K562 (cell line): Measurements from ENCODE around the gene TMX1. TPM values are rescaled to one million over a fixed set of nuclear protein-coding genes. Genes with fewer than 3 reads are reported as not detected.

Experiments used
- ATAC-seq: fragments of 200-7000 bp; cut with Tn5 transposase; 3 replicates; pipeline ENCODE4 v1.9.1; 2020; ENCODE audit warnings: moderate library complexity
- BruUV-seq: library from RNA; stranded (reverse); fragments of 400-500 nt; replicated peaks from 2 replicates; lab custom pipeline; 2021; lab: Mats Ljungman, UMichigan
- CTCF ChIA-PET: fragments of 300-600 bp; formaldehyde crosslinking; extraction: SDS; loops from one replicate; lab custom pipeline; 2021; ENCODE audit warnings: low intra/inter-chr PET ratio; lab: Yijun Ruan, JAX
- POLR2A ChIA-PET: fragments of 300-600, 350-650 bp; sonication (Branson Sonifier 250); formaldehyde crosslinking; extraction: SDS; loops from one replicate; lab custom pipeline; 2021; ENCODE audit warnings: antibody characterized with exemption, inconsistent platforms; lab: Yijun Ruan, JAX
- DNase-seq, 4 experiments: peaks; one replicate each; pipeline versions ENCODE4 v3.0.0 to v3.0.0-alpha.2; 2011 to 2018; ENCODE audit warnings: low spot score in 3 of 4, mixed read lengths in 3 of 4; ENCODE audit errors: extremely low read depth in 1 of 4
- FAIRE-seq: peaks from 2 replicates; lab custom pipeline; 2011; peaks lifted over from hg19 to GRCh38; lab: Jason Lieb, UNC
- H2AFZ ChIP-seq: 2 replicates; pipeline ENCODE4 v1.6.0; 2011; ENCODE audit warnings: low read depth, low read length, control low read depth, inconsistent platforms
- H3K27ac ChIP-seq: fragments of 200-600 bp; 3 replicates; pipeline ENCODE4 v1.8.0; 2011; ENCODE audit warnings: low read depth, mild to moderate bottlenecking, control low read depth, inconsistent platforms, low read length, moderate library complexity, mixed read lengths; ENCODE audit errors: extremely low read depth
- H3K27me3 ChIP-seq, 2 experiments: fragments of 300-600 bp in 1 of 2; 2 replicates in 1 of 2; 3 replicates in 1 of 2; pipeline versions ENCODE4 v1.6.0 to v1.8.0; 2011; ENCODE audit warnings: inconsistent platforms in 2 of 2, low read length in 2 of 2, mild to moderate bottlenecking in 1 of 2, mixed read lengths in 1 of 2, moderate library complexity in 1 of 2; ENCODE audit not compliant: control insufficient read depth in 2 of 2, insufficient read depth in 2 of 2
- H3K36me3 ChIP-seq: fragments of 300-600 bp; 3 replicates; pipeline ENCODE4 v1.8.0; 2011; ENCODE audit warnings: mild to moderate bottlenecking, low read length, inconsistent platforms; ENCODE audit not compliant: control insufficient read depth, insufficient read depth
- H3K4me1 ChIP-seq, 2 experiments: fragments of 200-600 bp in 1 of 2; replicated peaks in 1 of 2; 2 replicates in 1 of 2; 3 replicates in 1 of 2; pipeline versions ENCODE4 v1.5.1 to v1.8.0; 2011; ENCODE audit warnings: inconsistent platforms in 2 of 2, low read length in 2 of 2, mild to moderate bottlenecking in 1 of 2, mixed read lengths in 1 of 2, moderate library complexity in 1 of 2; ENCODE audit not compliant: control insufficient read depth in 2 of 2, insufficient read depth in 2 of 2
- H3K4me2 ChIP-seq: 2 replicates; pipeline ENCODE4 v1.6.1; 2011; ENCODE audit warnings: low read length, control low read depth, inconsistent platforms, mixed read lengths; ENCODE audit not compliant: insufficient read depth
- H3K4me3 ChIP-seq: fragments of 200-600 bp; sonication (generic), shearing (Covaris generic); 2 replicates; pipeline ENCODE4 v1.5.1; 2016; ENCODE audit warnings: control low read depth, inconsistent platforms
- H3K79me2 ChIP-seq: fragments of 200-600 bp; 3 replicates; pipeline ENCODE4 v1.8.0; 2011; ENCODE audit warnings: low read length, inconsistent platforms; ENCODE audit not compliant: control insufficient read depth, insufficient read depth
- H3K9ac ChIP-seq, 2 experiments: 2 replicates each; pipeline versions ENCODE4 v1.6.0 to v1.6.1; 2011; ENCODE audit warnings: low read depth in 2 of 2, low read length in 2 of 2, control low read depth in 1 of 2, inconsistent platforms in 1 of 2, mild to moderate bottlenecking in 1 of 2, mixed read lengths in 1 of 2; ENCODE audit not compliant: insufficient read depth in 1 of 2
- H3K9me1 ChIP-seq: one replicate; pipeline ENCODE4 v1.6.0; 2011; ENCODE audit warnings: inconsistent platforms, mild to moderate bottlenecking, low read length, moderate library complexity; ENCODE audit not compliant: control insufficient read depth, insufficient read depth
- H3K9me3 ChIP-seq: replicated peaks from 2 replicates; pipeline ENCODE4 v1.5.1; 2011; ENCODE audit warnings: low read depth, low read length, inconsistent platforms; ENCODE audit not compliant: control insufficient read depth, insufficient read depth
- H4K20me1 ChIP-seq: replicated peaks from 2 replicates; pipeline ENCODE4 v1.6.1; 2011; ENCODE audit warnings: low read length, inconsistent platforms, mixed read lengths; ENCODE audit not compliant: control insufficient read depth, insufficient read depth
- CEBPG ChIP-seq, 3 experiments: fragments of 200-800 bp in 1 of 3; sonication (Bioruptor generic) in 1 of 3; sonication (generic) in 1 of 3; formaldehyde crosslinking in 1 of 3; IDR thresholded peaks in 2 of 3; conservative IDR thresholded peaks in 1 of 3; 2 replicates each; pipeline versions ENCODE4 v1.6.1 to v1.8.0; 2016 to 2022; ENCODE audit warnings: missing compliant biosample characterization in 2 of 3, missing genetic modification characterization in 2 of 3, mild to moderate bottlenecking in 1 of 3, missing genetic modification reagents in 1 of 3
- E2F3 ChIP-seq: fragments of 250-450 bp; sonication (Bioruptor Pico); IDR thresholded peaks from 2 replicates; pipeline ENCODE4 v1.4.0; 2020; ENCODE audit warnings: mild to moderate bottlenecking
- ETV1 ChIP-seq: fragments of 450-650 bp; conservative IDR thresholded peaks from 2 replicates; pipeline ENCODE4 v1.6.1; 2016; ENCODE audit warnings: missing genetic modification characterization, control low read depth, low read depth, missing compliant biosample characterization
- FOXA3 ChIP-seq, 2 experiments: fragments of 450-650 bp in 1 of 2; sonication (generic) in 1 of 2; formaldehyde crosslinking; IDR thresholded peaks in 1 of 2; conservative IDR thresholded peaks in 1 of 2; 2 replicates each; pipeline versions ENCODE4 v1.4.0 to v1.8.0; 2020 to 2022; ENCODE audit warnings: mild to moderate bottlenecking in 2 of 2, missing genetic modification reagents in 1 of 2
- GTF2A2 ChIP-seq: IDR thresholded peaks from 2 replicates; pipeline ENCODE4 v1.6.1; 2016; ENCODE audit warnings: mild to moderate bottlenecking, missing genetic modification characterization, missing compliant biosample characterization
- IRF1 ChIP-seq: sonication (generic); formaldehyde crosslinking; IDR thresholded peaks from 2 replicates; pipeline ENCODE4 v1.8.0; 2022; ENCODE audit warnings: missing genetic modification reagents, mild to moderate bottlenecking, borderline replicate concordance
- MCM3 ChIP-seq: fragments of 450-650 bp; IDR thresholded peaks from 2 replicates; pipeline ENCODE4 v1.6.1; 2016
- NR1H2 ChIP-seq: sonication (generic); formaldehyde crosslinking; IDR thresholded peaks from 2 replicates; pipeline ENCODE4 v1.4.0; 2020; ENCODE audit warnings: mild to moderate bottlenecking, missing genetic modification reagents
- NR2C1 ChIP-seq, 2 experiments: fragments of 450-650 bp; IDR thresholded peaks; 2 replicates each; pipeline ENCODE4 v1.6.1; 2017; ENCODE audit warnings: mild to moderate bottlenecking in 2 of 2, antibody characterized with exemption in 1 of 2, inconsistent platforms in 1 of 2, missing compliant biosample characterization in 1 of 2, missing genetic modification characterization in 1 of 2
- RFX5 ChIP-seq: IDR thresholded peaks from 2 replicates; pipeline ENCODE4 v1.6.1; 2011; ENCODE audit warnings: low read depth, mild to moderate bottlenecking, improper control_type of control experiment, low read length
- TAL1 ChIP-seq: fragments of 450-650 bp; IDR thresholded peaks from 2 replicates; pipeline ENCODE4 v1.6.1; 2016; ENCODE audit warnings: mild to moderate bottlenecking
- WHSC1 ChIP-seq: IDR thresholded peaks from one replicate; pipeline ENCODE4 v1.6.1; 2012; ENCODE audit warnings: low read length, control low read depth, inconsistent platforms
- ZNF175 ChIP-seq: fragments of 200-800 bp; sonication (Bioruptor generic); IDR thresholded peaks from 2 replicates; pipeline ENCODE4 v1.6.1; 2016; ENCODE audit warnings: low read depth, mild to moderate bottlenecking, missing genetic modification characterization, missing compliant biosample characterization
- ZNF184 ChIP-seq: sonication (generic); formaldehyde crosslinking; IDR thresholded peaks from 2 replicates; pipeline ENCODE4 v1.5.0; 2020; ENCODE audit warnings: missing genetic modification reagents
- ZNF444 ChIP-seq: fragments of 250-450 bp; sonication (Bioruptor Pico); IDR thresholded peaks from 2 replicates; pipeline ENCODE4 v1.4.0; 2020; ENCODE audit warnings: mild to moderate bottlenecking, moderate library complexity
- ZZZ3 ChIP-seq: fragments of 450-650 bp; IDR thresholded peaks from 2 replicates; pipeline ENCODE4 v1.6.1; 2016; ENCODE audit warnings: antibody characterized with exemption, mild to moderate bottlenecking, moderate library complexity
- in situ Hi-C: fragments of 300-500 bp; cut with MboI; formaldehyde crosslinking; loops from 4 replicates; pipeline ENCODE4 v1.15.0; 2018; ENCODE audit warnings: inconsistent platforms, mixed read lengths
- intact Hi-C: fragments of 100-400 bp; cut with micrococcal nuclease; formaldehyde crosslinking; loops from 2 replicates; pipeline ENCODE4 v1.14.2; 2022
- polyA plus RNA-seq, 8 experiments: library from polyadenylated mRNA; depleted of rRNA in 4 of 8; stranded (reverse) in 5 of 8; unstranded in 3 of 8; fragments of >200 nt; fragmentation: Nextera tagmentation in 2 of 8; fragmentation: Illumina TruSeq in 1 of 8; extraction: Ambion mirVana in 2 of 8; extraction: Trizol in 1 of 8; gene quantifications; 2 replicates each; pipeline versions ENCODE4 v1.2.1 to v1.2.3, GENCODE V29; 2011 to 2014; ENCODE audit warnings: inconsistent platforms in 1 of 8, missing spikeins in 1 of 8
- total RNA-seq, 7 experiments: library from RNA; depleted of rRNA in 6 of 7; stranded (reverse); fragments of >200 nt in 6 of 7; fragmentation: Illumina TruSeq in 2 of 7; extraction: Trizol in 2 of 7; gene quantifications; 2 replicates each; pipeline versions ENCODE4 v1.2.1 to v1.2.3, GENCODE V29; 2011 to 2021; ENCODE audit warnings: low replicate concordance in 1 of 7

Gene TMX1
- total and polyA plus RNA-seq, 9 of the 15 experiments (the other 6 are each of a cell fraction or from before 2014, with no cell fraction given), result 19.5 to 101 (median 34.7) TPM

DNA sequence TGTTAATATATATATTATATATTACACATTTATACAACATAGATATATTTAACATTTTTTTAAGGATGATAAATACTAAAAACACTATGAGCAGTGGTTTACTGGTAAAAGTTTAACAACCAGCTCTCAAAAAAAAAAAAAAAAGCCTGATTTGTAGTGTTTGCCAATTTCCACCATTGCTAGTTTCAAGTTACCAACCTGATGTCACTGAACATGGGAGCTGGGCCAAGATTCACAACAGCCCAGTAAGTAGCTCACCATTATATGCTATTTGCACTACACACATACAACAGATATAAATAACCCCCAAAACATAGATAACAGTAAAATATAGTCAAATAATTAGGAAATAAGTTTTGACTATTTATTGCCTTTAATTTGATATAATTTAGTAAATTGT, 28.9 kb upstream of the TMX1 start:
- in situ Hi-C loops (no loop called here), intact Hi-C loops (loop anchor here (10.0 kb wide), 1 partner anchor 56 kb away; no protein-coding TSS in a partner anchor)
- H3K27me3 ChIP-seq, result no peaks in the 10 kb centered on the region
- TF ChIP-seq CEBPG (CRISPR knock-in tag; IDR thresholded peaks at IDR 0.05) (no peak), CEBPG (tag; conservative IDR thresholded peaks at IDR 0.05 in 1 of 2, IDR thresholded peaks at IDR 0.05 in 1 of 2) (no peak), NR1H2 (CRISPR knock-in tag) (no peak), MCM3 (no peak), ZNF175 (CRISPR knock-in tag) (no peak), ZZZ3 (no peak), GTF2A2 (no peak), TAL1 (no peak), NR2C1 (IDR thresholded peaks at IDR 0.05) (no peak), NR2C1 (tag; IDR thresholded peaks at IDR 0.05) (no peak), IRF1 (no peak), ZNF444 (CRISPR knock-in tag) (no peak), FOXA3 (CRISPR knock-in tag; conservative IDR thresholded peaks at IDR 0.05 in 1 of 2, IDR thresholded peaks at IDR 0.05 in 1 of 2) (no peak), ETV1 (tag) (no peak), ZNF184 (no peak), E2F3 (no peak), RFX5 (no peak), WHSC1 (no peak)
- no peaks in the 10 kb centered on the region for H3K9me3 ChIP-seq
- H3K9me1 ChIP-seq, result no peaks in the 10 kb centered on the region
- H3K27ac ChIP-seq, result no peak overlapping the region
- CTCF ChIA-PET, result no interaction called here
- no peak overlapping the region for H3K4me3 ChIP-seq
- POLR2A ChIA-PET, result no interaction called here
- ATAC-seq (no peak), FAIRE-seq (no peak), DNase-seq (no peak)
- no peaks in the 10 kb centered on the region for H3K36me3 ChIP-seq
- no peaks in the 10 kb centered on the region for H3K79me2 ChIP-seq
- no peaks in the 10 kb centered on the region for H3K4me1 ChIP-seq
- H3K9ac ChIP-seq, result no peak overlapping the region
- no peak overlapping the region for H3K4me2 ChIP-seq
- H4K20me1 ChIP-seq, result no peaks in the 10 kb centered on the region
- no TSS peak for BruUV-seq
- H2AFZ ChIP-seq, result no peak overlapping the region
